Muscle of leg (tissue), 16 donors: ENCODE data around the gene SPHK2. TPM values are rescaled to one million over a fixed set of nuclear protein-coding genes. Genes with fewer than 3 reads are reported as not detected.
"Not testable (repeated sequence)": the region's sequence is repeated elsewhere in the genome, so short reads cannot be mapped to it uniquely, and the experiment has no call there.

ENCODE experiments used
- DNase-seq: peaks from one replicate; pipeline ENCODE4 v3.0.0; 2013
- H3K27ac ChIP-seq: one replicate; pipeline ENCODE4 v1.5.1; 2013; ENCODE audit warnings: mild to moderate bottlenecking, low read length, control low read depth
- H3K27me3 ChIP-seq: one replicate; pipeline ENCODE4 v1.6.1; 2013; ENCODE audit warnings: low read length; ENCODE audit not compliant: control insufficient read depth, insufficient read depth
- H3K36me3 ChIP-seq: one replicate; pipeline ENCODE4 v1.6.1; 2013; ENCODE audit warnings: low read length; ENCODE audit not compliant: control insufficient read depth, insufficient read depth
- H3K4me1 ChIP-seq: one replicate; pipeline ENCODE4 v1.6.1; 2013; ENCODE audit warnings: low read length; ENCODE audit not compliant: control insufficient read depth, insufficient read depth
- H3K4me3 ChIP-seq: one replicate; pipeline ENCODE4 v1.5.1; 2013; ENCODE audit warnings: low read length, control low read depth
- H3K9me3 ChIP-seq: replicated peaks from 2 replicates; pipeline ENCODE4 v1.6.1; 2013; ENCODE audit warnings: low read depth, low read length; ENCODE audit not compliant: control insufficient read depth
- WGBS: methylation state at CpG from one replicate; pipeline ENCODE4 v1.1.5; 2013; ENCODE audit warnings: missing lambda C conversion rate; ENCODE audit not compliant: insufficient coverage; 5-methylcytosine and 5-hydroxymethylcytosine counted together
- long read RNA-seq, 11 donors: transcript quantifications; one replicate each; lab custom pipeline, GENCODE V29; 2026
- polyA plus RNA-seq, 8 donors: library from polyadenylated mRNA; unstranded; fragments of 120-200 nt; gene quantifications; one replicate each; pipeline versions ENCODE4 v1.2.1 to v1.2.3, GENCODE V29; 2013; ENCODE audit warnings: inconsistent platforms in 1 of 8, low replicate concordance in 1 of 8; ENCODE audit not compliant: insufficient read length in 8 of 8, insufficient read depth in 1 of 8
- total RNA-seq: library from RNA; stranded (reverse); fragments of 120-200 nt; gene quantifications from one replicate; pipeline ENCODE4 v1.2.4, GENCODE V29; 2013

Gene SPHK2
- total RNA-seq (4.1 TPM), polyA plus RNA-seq (10 to 100 TPM in 4 of 8 donors, 1 to 10 TPM in 4; 7.0 to 11.8 (median 9.9) TPM)
- long read RNA-seq, donor 1: 0 reads
- long read RNA-seq, donor 2: 0 reads
- long read RNA-seq, donor 3, partial matches to known transcripts: 0 of 5 reads
- long read RNA-seq, donor 3, other reads (novel, unspliced or antisense): 0 of 5 reads
- long read RNA-seq, donor 4, partial matches to known transcripts: 0 of 1 reads
- long read RNA-seq, donor 4, other reads (novel, unspliced or antisense): 0 of 1 reads
- long read RNA-seq, donor 5, partial matches to known transcripts: 8 of 13 reads
- long read RNA-seq, donor 5, other reads (novel, unspliced or antisense): 0 of 13 reads
- long read RNA-seq, donor 6: 0 reads
- long read RNA-seq, donor 7, partial matches to known transcripts: 0 of 3 reads
- long read RNA-seq, donor 7, other reads (novel, unspliced or antisense): 0 of 3 reads
- long read RNA-seq, donor 8: 0 reads
- long read RNA-seq, donor 9, partial matches to known transcripts: 0 of 1 reads
- long read RNA-seq, donor 9, other reads (novel, unspliced or antisense): 0 of 1 reads
- long read RNA-seq, donor 10, partial matches to known transcripts: 0 of 2 reads
- long read RNA-seq, donor 10, other reads (novel, unspliced or antisense): 0 of 2 reads
- long read RNA-seq, donor 11, partial matches to known transcripts: 0 of 1 reads
- long read RNA-seq, donor 11, other reads (novel, unspliced or antisense): 0 of 1 reads

GRCh38 chr19:48618916-48619691 lies at the start of gene SPHK2, which contains the start of gene RPL18:
Gene SPHK2 (plus strand): TSS chr19:48619506. CDS start chr19:48620515, 1,009 bp downstream.
Gene RPL18 (minus strand): TSS chr19:48619178. CDS start chr19:48619143, 35 bp downstream.
- peaks cover 49% of the 10 kb centered on the region for H3K36me3 ChIP-seq
- H3K4me1 ChIP-seq: peaks cover 54% of the 10 kb centered on the region
- H3K4me3 ChIP-seq: peak within 1 kb of the TSS; percentile 98
- H3K27me3 ChIP-seq: no peaks in the 10 kb centered on the region
- no peaks in the 10 kb centered on the region for H3K9me3 ChIP-seq
- H3K27ac ChIP-seq: peak within 1 kb of the TSS; percentile 98
- DNase-seq: peak; percentile 100
- WGBS: under 1% methylated on average over 68 of the region's 69 CpGs

- Histone ChIP-seq H3K27ac (no peak overlapping the region), H3K4me3 (no peak overlapping the region), H3K36me3 (no peaks in the 10 kb centered on the region), H3K27me3 (peaks cover 4% of the 10 kb centered on the region), H3K4me1 (peaks cover 10% of the 10 kb centered on the region), H3K9me3 (no peaks in the 10 kb centered on the region)
- 20% methylated on average over 7 of the region's 11 CpGs for WGBS
- peak; percentile 88 for DNase-seq
Measured at GRCh38 chr19:48569814-48570213, 49.5 kb upstream of the SPHK2 start.

DNA sequence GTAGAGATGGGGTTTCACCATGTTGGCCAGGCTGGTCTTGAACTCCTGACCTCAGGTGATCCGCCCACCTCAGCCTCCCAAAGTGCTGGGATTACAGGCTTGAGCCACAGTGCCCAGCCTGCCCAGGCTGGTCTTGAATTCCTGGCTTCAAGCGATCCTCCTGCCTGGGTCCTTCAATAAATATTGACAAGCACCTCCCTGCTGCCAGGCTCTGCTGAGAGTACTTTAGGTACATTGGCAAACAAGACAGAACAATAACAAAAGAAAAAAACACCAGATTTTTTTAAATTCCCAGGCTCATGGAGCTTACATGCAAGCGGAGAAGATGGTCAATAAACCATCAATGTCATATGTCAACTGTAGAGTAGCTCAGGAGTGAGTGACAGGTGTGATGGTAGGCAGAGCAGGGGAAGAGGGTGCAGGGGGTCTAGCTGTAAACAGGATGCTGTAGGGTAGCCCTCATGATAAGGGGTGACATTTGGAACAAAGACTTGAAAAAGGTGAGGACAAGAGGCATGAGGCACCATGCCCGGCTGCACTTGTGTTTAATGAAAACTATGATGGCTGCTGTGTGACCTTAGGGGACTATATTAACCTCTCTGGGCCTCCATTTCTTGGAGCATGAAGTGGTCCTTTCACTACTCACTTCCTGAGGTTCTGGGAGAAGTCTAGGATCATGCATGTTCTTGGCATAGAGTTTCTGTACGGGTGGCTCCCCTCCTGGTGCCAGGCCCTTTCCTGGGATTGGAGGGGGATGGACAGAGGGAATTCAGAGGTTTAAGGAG lies 47.7 kb upstream of the SPHK2 start:
- Histone ChIP-seq H3K4me3 (no peak overlapping the region), H3K36me3 (no peaks in the 10 kb centered on the region), H3K9me3 (no peaks in the 10 kb centered on the region), H3K27ac (no peak overlapping the region), H3K27me3 (peaks cover 4% of the 10 kb centered on the region), H3K4me1 (peaks cover 10% of the 10 kb centered on the region)
- WGBS: 90% methylated on average over 2 of the region's 5 CpGs
- DNase-seq: no peak

- Histone ChIP-seq H3K27me3 (peaks cover 4% of the 10 kb centered on the region), H3K36me3 (no peaks in the 10 kb centered on the region), H3K27ac (no peak overlapping the region), H3K4me1 (peaks cover 7% of the 10 kb centered on the region), H3K9me3 (no peaks in the 10 kb centered on the region), H3K4me3 (no peak overlapping the region)
- WGBS: 55% methylated on average over 11 of the region's 12 CpGs
- DNase-seq: no peak
Measured at GRCh38 chr19:48573163-48573505, 46.2 kb upstream of the SPHK2 start.

- Histone ChIP-seq H3K36me3 (no peaks in the 10 kb centered on the region), H3K9me3 (no peaks in the 10 kb centered on the region), H3K4me3 (no peak overlapping the region), H3K27ac (no peak overlapping the region), H3K4me1 (no peaks in the 10 kb centered on the region), H3K27me3 (no peaks in the 10 kb centered on the region)
- 92% methylated on average over 3 of the region's 23 CpGs for whole genome bisulfite sequencing
- no peak for DNase-seq
Measured at GRCh38 chr19:48575931-48576622, 43.2 kb upstream of the SPHK2 start.

- not testable (repeated sequence) for H3K36me3 ChIP-seq, H3K27ac ChIP-seq, H3K27me3 ChIP-seq, H3K4me1 ChIP-seq, DNase-seq, H3K9me3 ChIP-seq, H3K4me3 ChIP-seq
- WGBS: 79% methylated on average over 3 of the region's 7 CpGs
Measured at GRCh38 chr19:48577908-48578307, 41.4 kb upstream of the SPHK2 start.

DNA sequence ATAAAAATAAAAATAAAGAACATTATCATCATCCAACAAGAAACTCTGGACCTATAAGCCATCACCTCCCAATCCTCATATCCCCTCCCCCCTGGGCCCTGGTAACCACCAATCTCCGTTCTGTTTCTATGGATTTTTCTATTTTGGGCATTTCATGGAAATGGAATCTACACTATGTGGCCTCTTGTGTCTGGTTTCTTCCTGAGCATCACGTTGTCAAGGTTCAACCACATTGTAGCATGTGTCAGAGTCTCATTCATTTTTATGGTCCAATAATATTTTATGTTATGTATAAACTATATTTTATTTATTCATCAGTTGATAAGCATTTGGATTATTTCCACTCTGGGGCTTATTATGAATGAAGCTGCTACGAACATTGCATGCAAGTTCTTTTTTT lies 40.4 kb upstream of the SPHK2 start:
- Histone ChIP-seq H3K4me3 (no peak overlapping the region), H3K9me3 (no peaks in the 10 kb centered on the region), H3K36me3 (no peaks in the 10 kb centered on the region), H3K4me1 (peaks cover under 1% of the 10 kb centered on the region), H3K27me3 (no peaks in the 10 kb centered on the region), H3K27ac (no peak overlapping the region)
- no peak for DNase-seq
- no CpG with 5 or more reads among the region's 3 CpGs for WGBS

DNA sequence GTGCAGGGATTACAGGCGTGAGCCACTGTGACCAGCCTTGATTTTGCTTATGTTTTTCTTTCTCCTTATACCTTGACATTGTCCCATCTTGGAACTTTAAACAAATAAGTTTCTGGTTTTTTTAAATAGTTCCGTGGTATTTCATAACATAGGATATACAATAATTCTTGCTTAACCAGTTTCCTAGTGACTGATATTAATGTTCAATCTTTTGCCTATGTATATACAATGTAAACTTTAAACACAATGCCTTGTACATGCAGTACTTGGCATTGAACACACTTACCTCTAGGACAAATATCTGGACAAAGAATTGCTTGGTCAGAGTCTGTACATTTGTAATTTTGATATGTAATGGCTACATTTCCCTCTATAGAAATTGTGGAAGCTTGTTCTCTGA lies 37.1 kb upstream of the SPHK2 start:
- WGBS: no CpG with 5 or more reads among the region's 2 CpGs
- Histone ChIP-seq H3K4me1 (peaks cover 6% of the 10 kb centered on the region), H3K4me3 (no peak overlapping the region), H3K36me3 (no peaks in the 10 kb centered on the region), H3K27me3 (peaks cover 2% of the 10 kb centered on the region), H3K27ac (no peak overlapping the region), H3K9me3 (no peaks in the 10 kb centered on the region)
- no peak for DNase-seq

DNA sequence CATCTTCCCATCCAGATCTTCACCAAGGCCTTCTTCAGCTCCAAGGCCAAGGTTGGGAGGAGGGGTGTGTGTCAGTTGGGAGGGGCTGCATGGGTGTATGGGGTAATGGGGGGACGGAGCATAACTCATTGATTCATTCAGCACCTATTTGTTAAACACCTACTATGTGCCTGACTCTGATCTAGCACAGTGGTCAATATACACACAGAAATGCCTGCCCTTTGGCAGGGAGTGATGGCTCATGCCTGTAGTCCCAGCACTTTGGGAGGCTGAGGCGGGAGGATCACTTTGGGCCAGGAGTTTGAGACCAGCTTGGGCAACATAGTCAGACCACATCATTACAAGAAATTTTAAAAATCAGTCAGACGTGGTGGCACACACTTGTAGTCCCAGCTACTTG lies 31.9 kb upstream of the SPHK2 start:
- Histone ChIP-seq H3K4me1 (peaks cover 12% of the 10 kb centered on the region), H3K9me3 (no peaks in the 10 kb centered on the region), H3K36me3 (no peaks in the 10 kb centered on the region), H3K27me3 (peaks cover 9% of the 10 kb centered on the region), H3K27ac (no peak overlapping the region), H3K4me3 (no peak overlapping the region)
- no CpG with 5 or more reads among the region's 3 CpGs for WGBS
- DNase-seq: no peak
